ENCODE data around the gene PPM1M.

PPM1M gene, protein sequence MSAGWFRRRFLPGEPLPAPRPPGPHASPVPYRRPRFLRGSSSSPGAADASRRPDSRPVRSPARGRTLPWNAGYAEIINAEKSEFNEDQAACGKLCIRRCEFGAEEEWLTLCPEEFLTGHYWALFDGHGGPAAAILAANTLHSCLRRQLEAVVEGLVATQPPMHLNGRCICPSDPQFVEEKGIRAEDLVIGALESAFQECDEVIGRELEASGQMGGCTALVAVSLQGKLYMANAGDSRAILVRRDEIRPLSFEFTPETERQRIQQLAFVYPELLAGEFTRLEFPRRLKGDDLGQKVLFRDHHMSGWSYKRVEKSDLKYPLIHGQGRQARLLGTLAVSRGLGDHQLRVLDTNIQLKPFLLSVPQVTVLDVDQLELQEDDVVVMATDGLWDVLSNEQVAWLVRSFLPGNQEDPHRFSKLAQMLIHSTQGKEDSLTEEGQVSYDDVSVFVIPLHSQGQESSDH
- total RNA-seq, result 51.4 to 73.4 (median 61.6) reads per million in 3 donors

GRCh38 chr3:52245322-52246263, at the start of gene PPM1M:
Gene PPM1M (plus strand): TSS chr3:52245759. CDS start chr3:52245825, 66 bp downstream.
- Histone ChIP-seq H3K36me3 (ENCODE audit: control insufficient read depth, insufficient read depth, low read length) (peaks cover 19% of the 10 kb centered on the region), H3K4me1 (ENCODE audit: control insufficient read depth, insufficient read depth, low read length, poor library complexity, severe bottlenecking) (peaks cover 71% of the 10 kb centered on the region), H3K27me3 (replicated peaks; ENCODE audit: control insufficient read depth, insufficient read depth, low read length, poor library complexity, severe bottlenecking) (no peaks in the 10 kb centered on the region), H3K27ac (ENCODE audit: insufficient read depth, low read length, poor library complexity, severe bottlenecking) (peak within 1 kb of the TSS; percentile 92), H3K4me3 (ENCODE audit: insufficient read depth, low read depth, low read length, poor library complexity, severe bottlenecking) (peak within 1 kb of the TSS; percentile 70), H3K9me3 (ENCODE audit: control insufficient read depth, low read length) (no peaks in the 10 kb centered on the region)
- DNase-seq, result peak; percentile 65 to 67 (median 66)

GRCh38 chr3:52195823-52196331, 49.7 kb upstream of the PPM1M start:
- H3K4me1 ChIP-seq (ENCODE audit: control insufficient read depth, insufficient read depth, low read length, poor library complexity, severe bottlenecking), result peaks cover 24% of the 10 kb centered on the region
- no peak overlapping the region for H3K27ac ChIP-seq (ENCODE audit: insufficient read depth, low read length, poor library complexity, severe bottlenecking)
- DNase-seq, result no peak
- H3K36me3 ChIP-seq (ENCODE audit: control insufficient read depth, insufficient read depth, low read length), result peaks cover 8% of the 10 kb centered on the region
- H3K9me3 ChIP-seq (ENCODE audit: control insufficient read depth, low read length), result no peaks in the 10 kb centered on the region
- no peaks in the 10 kb centered on the region for H3K27me3 ChIP-seq (replicated peaks; ENCODE audit: control insufficient read depth, insufficient read depth, low read length, poor library complexity, severe bottlenecking)
- no peak overlapping the region for H3K4me3 ChIP-seq (ENCODE audit: insufficient read depth, low read depth, low read length, poor library complexity, severe bottlenecking)

GRCh38 chr3:52196977-52197376, 48.6 kb upstream of the PPM1M start:
- DNase-seq, result no peak
- peaks cover 24% of the 10 kb centered on the region for H3K4me1 ChIP-seq (ENCODE audit: control insufficient read depth, insufficient read depth, low read length, poor library complexity, severe bottlenecking)
- H3K9me3 ChIP-seq (ENCODE audit: control insufficient read depth, low read length), result no peaks in the 10 kb centered on the region
- H3K4me3 ChIP-seq (ENCODE audit: insufficient read depth, low read depth, low read length, poor library complexity, severe bottlenecking), result no peak overlapping the region
- H3K27me3 ChIP-seq (replicated peaks; ENCODE audit: control insufficient read depth, insufficient read depth, low read length, poor library complexity, severe bottlenecking), result no peaks in the 10 kb centered on the region
- peaks cover 8% of the 10 kb centered on the region for H3K36me3 ChIP-seq (ENCODE audit: control insufficient read depth, insufficient read depth, low read length)
- peak overlapping the region; percentile 90 for H3K27ac ChIP-seq (ENCODE audit: insufficient read depth, low read length, poor library complexity, severe bottlenecking)

- H3K27me3 ChIP-seq (replicated peaks; ENCODE audit: control insufficient read depth, insufficient read depth, low read length, poor library complexity, severe bottlenecking), result no peaks in the 10 kb centered on the region
- DNase-seq, result no peak
- H3K4me3 ChIP-seq (ENCODE audit: insufficient read depth, low read depth, low read length, poor library complexity, severe bottlenecking), result peak overlapping the region; percentile 99
- peaks cover 24% of the 10 kb centered on the region for H3K4me1 ChIP-seq (ENCODE audit: control insufficient read depth, insufficient read depth, low read length, poor library complexity, severe bottlenecking)
- H3K27ac ChIP-seq (ENCODE audit: insufficient read depth, low read length, poor library complexity, severe bottlenecking), result peak overlapping the region; percentile 90
- peaks cover 10% of the 10 kb centered on the region for H3K36me3 ChIP-seq (ENCODE audit: control insufficient read depth, insufficient read depth, low read length)
- no peaks in the 10 kb centered on the region for H3K9me3 ChIP-seq (ENCODE audit: control insufficient read depth, low read length)
These were observed 48.1 kb upstream of the PPM1M start for GRCh38 chr3:52197499-52197841.

DNA sequence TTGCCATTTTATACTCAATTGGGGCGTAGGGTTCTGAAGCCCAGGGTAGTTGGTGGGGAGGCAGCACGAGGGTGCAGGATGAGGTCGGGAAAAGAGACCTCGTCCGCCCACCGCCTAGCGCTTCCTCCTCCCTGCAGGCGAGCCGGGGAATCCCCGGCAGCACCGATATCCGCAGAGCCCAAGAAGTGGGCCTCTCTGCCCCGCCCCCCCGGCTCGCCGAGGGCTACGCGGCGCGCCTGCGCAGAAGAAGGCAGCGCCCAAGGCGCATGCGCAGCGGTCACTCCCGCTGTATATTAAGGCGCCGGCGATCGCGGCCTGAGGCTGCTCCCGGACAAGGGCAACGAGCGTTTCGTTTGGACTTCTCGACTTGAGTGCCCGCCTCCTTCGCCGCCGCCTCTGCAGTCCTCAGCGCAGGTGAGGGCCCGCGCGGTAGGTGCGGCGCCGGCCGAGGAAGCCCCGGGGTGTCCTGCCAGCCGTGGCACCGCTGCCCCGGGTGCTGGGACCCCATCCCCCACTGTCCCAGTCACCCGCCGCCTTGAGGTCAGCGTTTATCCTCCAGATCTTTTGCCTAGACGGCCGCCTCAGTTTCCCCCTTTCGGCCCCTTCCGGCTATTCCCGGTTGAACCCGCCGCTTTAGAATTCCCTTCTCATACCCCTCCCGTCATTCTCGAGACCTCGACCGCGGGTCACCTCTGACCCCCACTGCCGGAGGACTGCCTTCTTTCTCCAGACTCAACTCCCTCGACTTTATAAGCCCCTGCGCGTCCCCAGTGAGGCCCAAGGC, 47.5 kb upstream of the PPM1M start, which contains the start of gene ALAS1:
TSS of gene ALAS1 (plus strand) at position 319 of the 784 bp plus-strand sequence. CDS start 1,082 bp downstream, outside the sequence.
- DNase-seq, result peak; percentile 89 to 92 (median 91)
- Histone ChIP-seq H3K4me1 (ENCODE audit: control insufficient read depth, insufficient read depth, low read length, poor library complexity, severe bottlenecking) (peaks cover 24% of the 10 kb centered on the region), H3K27ac (ENCODE audit: insufficient read depth, low read length, poor library complexity, severe bottlenecking) (peak within 1 kb of the TSS; percentile 90)

GRCh38 chr3:52198643-52199608, 46.6 kb upstream of the PPM1M start:
- H3K4me3 ChIP-seq (ENCODE audit: insufficient read depth, low read depth, low read length, poor library complexity, severe bottlenecking), result peak overlapping the region; percentile 99

More for the DNA sequence above, 47.5 kb upstream of the PPM1M start, which contains the start of gene ALAS1:
- Histone ChIP-seq H3K27me3 (replicated peaks; ENCODE audit: control insufficient read depth, insufficient read depth, low read length, poor library complexity, severe bottlenecking) (no peaks in the 10 kb centered on the region), H3K9me3 (ENCODE audit: control insufficient read depth, low read length) (no peaks in the 10 kb centered on the region), H3K4me3 (ENCODE audit: insufficient read depth, low read depth, low read length, poor library complexity, severe bottlenecking) (peak within 1 kb of the TSS; percentile 99), H3K36me3 (ENCODE audit: control insufficient read depth, insufficient read depth, low read length) (peaks cover 16% of the 10 kb centered on the region)

DNA sequence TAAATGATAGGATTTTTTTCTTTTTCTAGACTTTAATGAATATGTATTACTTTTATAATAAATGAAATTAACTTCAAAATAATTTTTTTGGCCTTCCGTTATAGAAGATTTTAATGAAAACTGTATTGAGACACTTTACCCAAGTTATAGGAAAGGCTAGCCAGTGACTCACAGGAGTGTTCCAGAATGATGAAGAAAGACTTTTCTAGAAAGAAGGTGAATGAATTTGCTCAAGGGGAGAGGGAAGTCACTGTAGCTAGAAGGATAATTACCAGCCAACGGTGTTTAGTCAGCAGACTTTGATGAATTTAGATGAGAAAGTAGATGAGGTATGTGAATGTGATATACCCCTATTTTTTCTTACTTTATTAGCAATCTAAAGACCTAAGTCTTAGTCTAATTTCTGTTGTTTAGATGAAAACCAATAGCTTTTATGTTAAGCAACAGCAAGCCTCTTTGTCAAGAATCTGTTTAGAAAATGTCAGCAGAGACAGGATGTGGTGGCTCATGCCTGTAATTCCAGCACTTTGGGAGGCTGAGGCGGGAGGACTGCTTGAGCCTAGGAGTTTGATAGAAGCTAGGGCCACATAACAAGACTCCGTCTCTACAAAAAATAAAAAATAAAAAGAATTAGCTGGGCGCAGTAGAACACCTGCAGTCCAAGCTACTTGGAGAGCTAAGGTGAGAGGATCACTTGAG, 44.4 kb upstream of the PPM1M start:
- peaks cover 47% of the 10 kb centered on the region for H3K36me3 ChIP-seq (ENCODE audit: control insufficient read depth, insufficient read depth, low read length)
- H3K27ac ChIP-seq (ENCODE audit: insufficient read depth, low read length, poor library complexity, severe bottlenecking), result no peak overlapping the region
- no peak for DNase-seq
- no peak overlapping the region for H3K4me3 ChIP-seq (ENCODE audit: insufficient read depth, low read depth, low read length, poor library complexity, severe bottlenecking)
- H3K4me1 ChIP-seq (ENCODE audit: control insufficient read depth, insufficient read depth, low read length, poor library complexity, severe bottlenecking), result peaks cover 24% of the 10 kb centered on the region
- H3K27me3 ChIP-seq (replicated peaks; ENCODE audit: control insufficient read depth, insufficient read depth, low read length, poor library complexity, severe bottlenecking), result no peaks in the 10 kb centered on the region
- no peaks in the 10 kb centered on the region for H3K9me3 ChIP-seq (ENCODE audit: control insufficient read depth, low read length)

More at GRCh38 chr3:52198643-52199608, 46.6 kb upstream of the PPM1M start:
- Histone ChIP-seq H3K27me3 (replicated peaks; ENCODE audit: control insufficient read depth, insufficient read depth, low read length, poor library complexity, severe bottlenecking) (no peaks in the 10 kb centered on the region), H3K9me3 (ENCODE audit: control insufficient read depth, low read length) (no peaks in the 10 kb centered on the region), H3K4me1 (ENCODE audit: control insufficient read depth, insufficient read depth, low read length, poor library complexity, severe bottlenecking) (peaks cover 24% of the 10 kb centered on the region), H3K36me3 (ENCODE audit: control insufficient read depth, insufficient read depth, low read length) (peaks cover 25% of the 10 kb centered on the region), H3K27ac (ENCODE audit: insufficient read depth, low read length, poor library complexity, severe bottlenecking) (peak overlapping the region; percentile 90)
- no peak for DNase-seq

DNA sequence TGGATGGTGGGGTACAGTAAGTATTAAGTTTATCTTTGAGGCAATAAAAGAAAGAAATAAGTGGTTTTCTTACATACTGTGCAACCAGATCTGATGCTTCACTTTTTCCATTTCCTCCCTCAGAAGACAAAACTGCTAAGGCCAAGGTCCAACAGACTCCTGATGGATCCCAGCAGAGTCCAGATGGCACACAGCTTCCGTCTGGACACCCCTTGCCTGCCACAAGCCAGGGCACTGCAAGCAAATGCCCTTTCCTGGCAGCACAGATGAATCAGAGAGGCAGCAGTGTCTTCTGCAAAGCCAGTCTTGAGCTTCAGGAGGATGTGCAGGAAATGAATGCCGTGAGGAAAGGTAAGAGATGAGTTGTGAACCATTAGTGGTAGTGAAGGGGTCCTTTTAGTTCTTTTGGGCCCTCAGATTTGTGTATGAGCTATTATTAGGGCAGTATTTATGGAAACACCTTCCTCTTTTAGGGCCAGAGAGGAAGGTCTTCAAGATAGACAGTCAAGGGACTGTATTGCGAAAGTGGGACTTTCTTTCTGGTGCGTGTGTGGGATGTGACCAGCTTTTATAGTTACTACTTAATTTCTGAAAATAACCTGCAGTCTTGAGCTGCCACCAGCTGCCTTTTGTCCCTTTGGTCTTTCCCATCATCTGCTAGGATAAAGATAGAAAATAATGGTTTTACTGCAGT, 43.0 kb upstream of the PPM1M start:
- Histone ChIP-seq H3K4me1 (ENCODE audit: control insufficient read depth, insufficient read depth, low read length, poor library complexity, severe bottlenecking) (peaks cover 15% of the 10 kb centered on the region), H3K27me3 (replicated peaks; ENCODE audit: control insufficient read depth, insufficient read depth, low read length, poor library complexity, severe bottlenecking) (no peaks in the 10 kb centered on the region), H3K9me3 (ENCODE audit: control insufficient read depth, low read length) (no peaks in the 10 kb centered on the region), H3K4me3 (ENCODE audit: insufficient read depth, low read depth, low read length, poor library complexity, severe bottlenecking) (no peak overlapping the region), H3K36me3 (ENCODE audit: control insufficient read depth, insufficient read depth, low read length) (peaks cover 54% of the 10 kb centered on the region), H3K27ac (ENCODE audit: insufficient read depth, low read length, poor library complexity, severe bottlenecking) (no peak overlapping the region)
- no peak for DNase-seq
